A549 (cell line): ENCODE data around the gene ATP2A2. TPM values are rescaled to one million over a fixed set of nuclear protein-coding genes. Genes with fewer than 3 reads are reported as not detected.

ENCODE experiments used
- ATAC-seq, 2 experiments: fragments of 200-7000 bp in 1 of 2; fragments of >200 bp in 1 of 2; cut with Nextera tagmentation in 1 of 2; cut with Tn5 transposase in 1 of 2; 3 replicates each; pipeline versions ENCODE4 v1.8.0 to v1.9.1; 2018 to 2020; ENCODE audit warnings: mild to moderate bottlenecking in 1 of 2, moderate library complexity in 1 of 2
- CTCF ChIA-PET: fragments of 300-600 bp; sonication (Branson Sonifier 250); formaldehyde crosslinking; extraction: SDS; loops from one replicate; lab custom pipeline; 2021; ENCODE audit warnings: antibody characterized with exemption, inconsistent platforms; lab: Yijun Ruan, JAX
- POLR2A ChIA-PET: fragments of 350-600 bp; formaldehyde crosslinking; extraction: SDS; loops from one replicate; lab custom pipeline; 2021; ENCODE audit warnings: antibody characterized with exemption, inconsistent platforms; lab: Yijun Ruan, JAX
- DNase-seq, 2 experiments: peaks; one replicate each; pipeline versions ENCODE4 v3.0.0 to v3.0.0-alpha.2; 2011 to 2016; ENCODE audit warnings: low read depth in 1 of 2, low spot score in 1 of 2
- FAIRE-seq: peaks from 2 replicates; lab custom pipeline; 2011; peaks lifted over from hg19 to GRCh38; lab: Jason Lieb, UNC
- H3K27ac ChIP-seq, 2 experiments: fragments of >200 bp; sonication (Bioruptor Twin); formaldehyde crosslinking; 3 replicates each; pipeline ENCODE4 v1.5.1; 2016 to 2017
- H3K4me1 ChIP-seq: fragments of >200 bp; sonication (Bioruptor Twin); formaldehyde crosslinking; 3 replicates; pipeline ENCODE4 v1.6.1; 2016
- H3K4me2 ChIP-seq: fragments of >200 bp; sonication (Bioruptor Twin); formaldehyde crosslinking; 3 replicates; pipeline ENCODE4 v1.6.1; 2016
- H3K4me3 ChIP-seq: fragments of >200 bp; sonication (Bioruptor Twin); formaldehyde crosslinking; 3 replicates; pipeline ENCODE4 v1.5.1; 2016
- H3K9me3 ChIP-seq: fragments of >200 bp; sonication (Bioruptor Twin); formaldehyde crosslinking; 3 replicates; pipeline ENCODE4 v1.6.1; 2016
- EHMT2 ChIP-seq: fragments of 200-600 bp; sonication (generic); IDR thresholded peaks from 2 replicates; pipeline ENCODE4 v1.6.1; 2016; ENCODE audit warnings: antibody characterized with exemption, low read depth, mild to moderate bottlenecking, moderate library complexity
- FOSB ChIP-seq: fragments of 250-450 bp; sonication (Bioruptor Pico); IDR thresholded peaks from 2 replicates; pipeline ENCODE4 v1.5.0; 2020; ENCODE audit warnings: mild to moderate bottlenecking, moderate library complexity
- HDAC2 ChIP-seq: fragments of 200-600 bp; sonication (generic); IDR thresholded peaks from 2 replicates; pipeline ENCODE4 v1.6.1; 2016
- HOXA7 ChIP-seq: fragments of 250-450 bp; sonication (Bioruptor Pico); IDR thresholded peaks from 2 replicates; pipeline ENCODE4 v1.5.0; 2020; ENCODE audit warnings: mild to moderate bottlenecking, moderate library complexity
- HOXB13 ChIP-seq: fragments of 250-450 bp; sonication (Bioruptor Pico); IDR thresholded peaks from 2 replicates; pipeline ENCODE4 v1.5.0; 2020; ENCODE audit warnings: low read depth, mild to moderate bottlenecking, moderate library complexity
- JUN ChIP-seq, 2 experiments: fragments of >200 bp; sonication (Bioruptor Twin); formaldehyde crosslinking; IDR thresholded peaks; 2 replicates in 1 of 2; 3 replicates in 1 of 2; pipeline ENCODE4 v1.6.1; 2016 to 2017
- MAZ ChIP-seq: fragments of 150-350 bp; IDR thresholded peaks from 2 replicates; pipeline ENCODE4 v1.6.1; 2014; ENCODE audit warnings: antibody characterized with exemption, low read depth, low read length, borderline replicate concordance
- POLR2AphosphoS2 ChIP-seq: conservative IDR thresholded peaks from 2 replicates; pipeline ENCODE4 v1.6.1; 2012; ENCODE audit warnings: low read length, improper control_type of control experiment, inconsistent platforms
- RARB ChIP-seq: fragments of 250-450 bp; sonication (Bioruptor Pico); IDR thresholded peaks from 2 replicates; pipeline ENCODE4 v1.8.0; 2021; ENCODE audit warnings: mild to moderate bottlenecking, moderate library complexity
- TFCP2L1 ChIP-seq: fragments of 250-450 bp; sonication (Bioruptor Pico); IDR thresholded peaks from 2 replicates; pipeline ENCODE4 v1.5.0; 2021; ENCODE audit warnings: mild to moderate bottlenecking
- WGBS: methylation state at CpG from one replicate; pipeline ENCODE4 v1.1.6; 2017; ENCODE audit errors: missing lambda C conversion rate; 5-methylcytosine and 5-hydroxymethylcytosine counted together
- polyA plus RNA-seq, 4 experiments: library from polyadenylated mRNA; depleted of rRNA in 3 of 4; stranded (reverse); fragments of >200 nt; fragmentation: RNase III in 1 of 4; extraction: RNeasy Plus Mini Kit Qiagen cat#74134 plus additional on column Dnase treatment in 1 of 4; gene quantifications; 2 replicates in 3 of 4; 3 replicates in 1 of 4; pipeline ENCODE4 v1.2.3, GENCODE V29; 2011 to 2017
- TF ChIP-seq, protein P1 (sequence below): IDR thresholded peaks from 2 replicates; pipeline ENCODE4 v1.6.1; 2012
- TF ChIP-seq, protein P2 (sequence below): fragments of 250-450 bp; sonication (Bioruptor Pico); IDR thresholded peaks from 2 replicates; pipeline ENCODE4 v1.5.0; 2021; ENCODE audit warnings: mild to moderate bottlenecking, moderate library complexity, borderline replicate concordance
- TF ChIP-seq, protein P3 (sequence below): fragments of >200 bp; sonication (Bioruptor Twin); formaldehyde crosslinking; IDR thresholded peaks from 3 replicates; pipeline ENCODE4 v1.5.1; 2016
- TF ChIP-seq, protein P4 (sequence below): IDR thresholded peaks from 2 replicates; pipeline ENCODE4 v1.6.1; 2012

The ATP2A2 gene
- polyA plus RNA-seq, 2 of the 4 experiments (the other 2 are of a cell fraction) = 342 to 415 TPM

DNA sequence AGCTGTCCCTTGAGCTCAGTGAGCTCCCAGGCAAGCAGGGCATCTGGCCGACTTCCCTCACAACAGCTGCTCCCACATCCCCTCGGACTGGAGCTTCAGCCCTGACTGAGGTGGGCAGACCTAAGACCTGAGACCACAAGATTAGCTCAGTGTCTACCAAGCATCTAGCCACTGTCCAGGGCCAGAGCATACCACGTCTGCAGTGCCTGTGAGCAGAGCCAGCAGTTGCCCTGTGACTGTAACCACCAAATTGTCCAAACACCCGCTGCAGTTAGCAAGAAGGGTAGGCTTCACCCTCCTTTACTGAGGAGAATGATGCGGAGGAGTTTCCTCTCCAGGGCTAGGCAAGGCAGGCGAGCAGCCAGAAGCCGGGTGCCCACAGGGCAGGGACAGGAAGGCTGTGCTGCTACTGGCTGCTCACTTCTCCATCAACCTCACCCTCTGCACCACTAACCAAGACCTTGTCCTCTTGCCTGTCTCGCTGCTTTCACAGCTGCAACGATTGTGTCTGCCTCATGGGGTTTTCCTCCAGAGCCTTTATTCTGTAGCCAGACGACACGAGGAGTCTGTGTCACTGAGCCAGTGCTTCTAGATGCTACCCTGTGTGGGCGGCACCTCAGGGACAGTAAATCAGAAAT lies 68.6 kb downstream of the ATP2A2 start:
- peak; percentile 11 to 17; a peak in 1 of 5 replicates for TF ChIP-seq JUN (IDR thresholded peaks at IDR 0.05)
- no peak for TF ChIP-seq HOXA7 (CRISPR knock-in tag)
- peak; percentile 92; the same call in 1 of the 2 replicates for TF ChIP-seq POLR2AphosphoS2
- TF ChIP-seq, all 56 proteins: peak for 2
- ATAC-seq (peak; percentile 6 to 10; a peak in 3 of 6 replicates), FAIRE-seq (no peak), DNase-seq (no peak)
- Histone ChIP-seq H3K9me3 (no peaks in the 10 kb centered on the region), H3K4me2 (no peak overlapping the region), H3K4me1 (no peaks in the 10 kb centered on the region), H3K4me3 (no peak overlapping the region), H3K27ac (no peak overlapping the region)
- CTCF ChIA-PET = interaction anchor here (1.9 to 3.1 kb wide), 5 partner anchors 9 to 82 kb away, joined by 4 to 9 read pairs (median 8); no protein-coding TSS in a partner anchor
- POLR2A ChIA-PET = interaction anchor here (0.6 to 1.7 kb wide), 3 partner anchors 9 to 214 kb away, joined by 3 to 9 read pairs (median 3); partner anchors contain the start of gene ARPC3
- 87% methylated on average over 12 of the region's 12 CpGs for WGBS

DNA sequence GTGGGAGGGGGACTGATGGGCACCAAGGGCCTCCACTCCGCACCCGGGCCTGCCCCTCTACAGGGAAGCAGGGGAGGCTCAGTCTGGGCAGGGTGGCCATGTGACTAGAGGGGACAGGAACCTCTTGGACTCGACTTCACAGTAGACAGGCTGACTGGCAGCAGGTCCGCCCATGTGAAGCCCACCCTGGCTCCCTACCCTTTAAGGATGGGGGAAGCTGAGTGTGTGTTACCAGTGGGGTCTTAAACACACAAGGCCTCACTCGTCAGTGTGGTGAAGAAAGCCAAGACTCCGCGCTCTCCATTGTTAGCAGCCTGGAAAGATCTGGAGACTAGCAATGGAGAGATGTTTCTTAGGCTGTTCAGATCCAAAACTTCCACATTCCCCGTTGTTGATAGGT lies 70.1 kb downstream of the ATP2A2 start:
- no peaks in the 10 kb centered on the region for H3K4me1 ChIP-seq
- ATAC-seq (no peak), FAIRE-seq (no peak), DNase-seq (no peak)
- H3K9me3 ChIP-seq = no peaks in the 10 kb centered on the region
- no peak overlapping the region for H3K4me3 ChIP-seq
- 94% methylated on average over 8 of the region's 8 CpGs for WGBS
- TF ChIP-seq EHMT2 (no peak), POLR2AphosphoS2 (peak; percentile 41; the same call in 1 of the 2 replicates), HOXA7 (CRISPR knock-in tag) (0 out of 2 replicates have a peak, but pooled peaks have one; percentile 39), MAZ (no peak), HDAC2 (no peak), TFCP2L1 (CRISPR knock-in tag) (peak; percentile 32; the same call in 1 of the 2 replicates)
- TF ChIP-seq, protein P1, sequence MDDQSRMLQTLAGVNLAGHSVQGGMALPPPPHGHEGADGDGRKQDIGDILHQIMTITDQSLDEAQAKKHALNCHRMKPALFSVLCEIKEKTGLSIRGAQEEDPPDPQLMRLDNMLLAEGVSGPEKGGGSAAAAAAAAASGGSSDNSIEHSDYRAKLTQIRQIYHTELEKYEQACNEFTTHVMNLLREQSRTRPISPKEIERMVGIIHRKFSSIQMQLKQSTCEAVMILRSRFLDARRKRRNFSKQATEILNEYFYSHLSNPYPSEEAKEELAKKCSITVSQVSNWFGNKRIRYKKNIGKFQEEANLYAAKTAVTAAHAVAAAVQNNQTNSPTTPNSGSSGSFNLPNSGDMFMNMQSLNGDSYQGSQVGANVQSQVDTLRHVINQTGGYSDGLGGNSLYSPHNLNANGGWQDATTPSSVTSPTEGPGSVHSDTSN = no peak
- TF ChIP-seq, protein P2, sequence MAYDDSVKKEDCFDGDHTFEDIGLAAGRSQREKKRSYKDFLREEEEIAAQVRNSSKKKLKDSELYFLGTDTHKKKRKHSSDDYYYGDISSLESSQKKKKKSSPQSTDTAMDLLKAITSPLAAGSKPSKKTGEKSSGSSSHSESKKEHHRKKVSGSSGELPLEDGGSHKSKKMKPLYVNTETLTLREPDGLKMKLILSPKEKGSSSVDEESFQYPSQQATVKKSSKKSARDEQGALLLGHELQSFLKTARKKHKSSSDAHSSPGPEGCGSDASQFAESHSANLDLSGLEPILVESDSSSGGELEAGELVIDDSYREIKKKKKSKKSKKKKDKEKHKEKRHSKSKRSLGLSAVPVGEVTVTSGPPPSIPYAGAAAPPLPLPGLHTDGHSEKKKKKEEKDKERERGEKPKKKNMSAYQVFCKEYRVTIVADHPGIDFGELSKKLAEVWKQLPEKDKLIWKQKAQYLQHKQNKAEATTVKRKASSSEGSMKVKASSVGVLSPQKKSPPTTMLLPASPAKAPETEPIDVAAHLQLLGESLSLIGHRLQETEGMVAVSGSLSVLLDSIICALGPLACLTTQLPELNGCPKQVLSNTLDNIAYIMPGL = 0 out of 2 replicates have a peak, but pooled peaks have one; percentile 23
- TF ChIP-seq, protein P3, sequence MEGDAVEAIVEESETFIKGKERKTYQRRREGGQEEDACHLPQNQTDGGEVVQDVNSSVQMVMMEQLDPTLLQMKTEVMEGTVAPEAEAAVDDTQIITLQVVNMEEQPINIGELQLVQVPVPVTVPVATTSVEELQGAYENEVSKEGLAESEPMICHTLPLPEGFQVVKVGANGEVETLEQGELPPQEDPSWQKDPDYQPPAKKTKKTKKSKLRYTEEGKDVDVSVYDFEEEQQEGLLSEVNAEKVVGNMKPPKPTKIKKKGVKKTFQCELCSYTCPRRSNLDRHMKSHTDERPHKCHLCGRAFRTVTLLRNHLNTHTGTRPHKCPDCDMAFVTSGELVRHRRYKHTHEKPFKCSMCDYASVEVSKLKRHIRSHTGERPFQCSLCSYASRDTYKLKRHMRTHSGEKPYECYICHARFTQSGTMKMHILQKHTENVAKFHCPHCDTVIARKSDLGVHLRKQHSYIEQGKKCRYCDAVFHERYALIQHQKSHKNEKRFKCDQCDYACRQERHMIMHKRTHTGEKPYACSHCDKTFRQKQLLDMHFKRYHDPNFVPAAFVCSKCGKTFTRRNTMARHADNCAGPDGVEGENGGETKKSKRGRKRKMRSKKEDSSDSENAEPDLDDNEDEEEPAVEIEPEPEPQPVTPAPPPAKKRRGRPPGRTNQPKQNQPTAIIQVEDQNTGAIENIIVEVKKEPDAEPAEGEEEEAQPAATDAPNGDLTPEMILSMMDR = no peak
- TF ChIP-seq, protein P4, sequence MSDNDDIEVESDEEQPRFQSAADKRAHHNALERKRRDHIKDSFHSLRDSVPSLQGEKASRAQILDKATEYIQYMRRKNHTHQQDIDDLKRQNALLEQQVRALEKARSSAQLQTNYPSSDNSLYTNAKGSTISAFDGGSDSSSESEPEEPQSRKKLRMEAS = no peak
- CTCF ChIA-PET = interaction anchor here (1.5 to 2.7 kb wide), 4 partner anchors 8 to 80 kb away, joined by 4 to 9 read pairs (median 8); no protein-coding TSS in a partner anchor
- H3K27ac ChIP-seq = no peak overlapping the region
- POLR2A ChIA-PET = interaction anchor here (0.5 kb wide), 1 partner anchor 81 kb away, joined by 3 read pairs; no protein-coding TSS in a partner anchor
- H3K4me2 ChIP-seq = no peak overlapping the region

DNA sequence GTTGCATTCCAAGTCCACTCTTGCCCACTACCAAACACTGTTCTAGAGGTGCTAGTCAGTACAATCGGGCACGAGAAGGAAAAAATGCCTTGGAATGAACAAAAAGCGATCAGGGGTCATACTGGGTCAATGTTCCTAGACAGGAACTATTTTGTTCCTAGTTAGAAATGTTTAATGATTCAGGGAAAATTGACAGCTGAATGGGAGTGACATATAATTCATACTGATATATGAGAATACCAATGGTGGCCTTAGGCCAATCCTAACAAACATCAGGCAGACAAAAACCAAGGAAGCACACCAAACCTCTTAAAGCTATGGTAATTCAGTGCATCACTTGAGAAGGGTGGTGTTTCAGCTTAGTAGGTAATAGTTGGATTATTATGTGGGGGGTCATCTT lies 71.4 kb downstream of the ATP2A2 start:
- Histone ChIP-seq H3K4me3 (no peak overlapping the region), H3K9me3 (no peaks in the 10 kb centered on the region), H3K4me2 (no peak overlapping the region), H3K4me1 (no peaks in the 10 kb centered on the region)
- WGBS = 82% methylated on average over 3 of the region's 3 CpGs
- DNase-seq = no peak
- CTCF ChIA-PET = interaction anchor here (1.5 to 2.3 kb wide), 3 partner anchors 10 to 22 kb away, joined by 4 to 5 read pairs (median 5); no protein-coding TSS in a partner anchor
- POLR2A ChIA-PET = no interaction called here
- TF ChIP-seq FOSB (CRISPR knock-in tag) (0 out of 2 replicates have a peak, but pooled peaks have one; percentile 28), HOXB13 (CRISPR knock-in tag) (no peak), RARB (CRISPR knock-in tag) (peak; percentile 49; the same call in 1 of the 2 replicates), HOXA7 (CRISPR knock-in tag) (peak; percentile 53; the same call in 1 of the 2 replicates)
- TF ChIP-seq, all 56 proteins: peak for 3
- H3K27ac ChIP-seq = no peak overlapping the region
- FAIRE-seq (no peak), ATAC-seq (no peak)
